ENCODE data around the gene ZNF407.

ZNF407 gene

GRCh38 chr18:74739926-74740325 lies 142.3 kb downstream of the ZNF407 start:
- H3K27me3 ChIP-seq (ENCODE audit: control insufficient read depth, insufficient read depth, low read length) = no peaks in the 10 kb centered on the region
- no peaks in the 10 kb centered on the region for H3K36me3 ChIP-seq (ENCODE audit: control insufficient read depth, low read depth, low read length)
- H3K9me3 ChIP-seq (ENCODE audit: control insufficient read depth, low read depth, low read length) = no peaks in the 10 kb centered on the region

GRCh38 chr18:74742573-74743243 lies 145.0 kb downstream of the ZNF407 start:
- no peaks in the 10 kb centered on the region for H3K4me1 ChIP-seq (ENCODE audit: control insufficient read depth, low read depth, low read length)
- H3K4me3 ChIP-seq (ENCODE audit: low read length) = no peak overlapping the region
- no peaks in the 10 kb centered on the region for H3K27me3 ChIP-seq (ENCODE audit: control insufficient read depth, insufficient read depth, low read length)
- H3K36me3 ChIP-seq (ENCODE audit: control insufficient read depth, low read depth, low read length) = no peaks in the 10 kb centered on the region
- no peak overlapping the region for H3K9ac ChIP-seq (ENCODE audit: low read length)
- no peaks in the 10 kb centered on the region for H3K9me3 ChIP-seq (ENCODE audit: control insufficient read depth, low read depth, low read length)
- no peak overlapping the region for H3K27ac ChIP-seq (ENCODE audit: low read length)

More at GRCh38 chr18:74739926-74740325, 142.3 kb downstream of the ZNF407 start:
- Histone ChIP-seq H3K4me3 (ENCODE audit: low read length) (no peak overlapping the region), H3K9ac (ENCODE audit: low read length) (no peak overlapping the region), H3K4me1 (ENCODE audit: control insufficient read depth, low read depth, low read length) (no peaks in the 10 kb centered on the region), H3K27ac (ENCODE audit: low read length) (no peak overlapping the region)

- H3K9ac ChIP-seq (ENCODE audit: low read length) = no peak overlapping the region
- no peaks in the 10 kb centered on the region for H3K27me3 ChIP-seq (ENCODE audit: control insufficient read depth, insufficient read depth, low read length)
- no peak overlapping the region for H3K4me3 ChIP-seq (ENCODE audit: low read length)
- H3K36me3 ChIP-seq (ENCODE audit: control insufficient read depth, low read depth, low read length) = no peaks in the 10 kb centered on the region
- peaks cover 5% of the 10 kb centered on the region for H3K4me1 ChIP-seq (ENCODE audit: control insufficient read depth, low read depth, low read length)
- H3K27ac ChIP-seq (ENCODE audit: low read length) = no peak overlapping the region
- H3K9me3 ChIP-seq (ENCODE audit: control insufficient read depth, low read depth, low read length) = no peaks in the 10 kb centered on the region
Observed at GRCh38 chr18:74745633-74746403, 148.1 kb downstream of the ZNF407 start.

- Histone ChIP-seq H3K9ac (ENCODE audit: low read length) (no peak overlapping the region), H3K27me3 (ENCODE audit: control insufficient read depth, insufficient read depth, low read length) (no peaks in the 10 kb centered on the region), H3K36me3 (ENCODE audit: control insufficient read depth, low read depth, low read length) (no peaks in the 10 kb centered on the region), H3K9me3 (ENCODE audit: control insufficient read depth, low read depth, low read length) (no peaks in the 10 kb centered on the region), H3K4me1 (ENCODE audit: control insufficient read depth, low read depth, low read length) (peaks cover 5% of the 10 kb centered on the region), H3K27ac (ENCODE audit: low read length) (no peak overlapping the region), H3K4me3 (ENCODE audit: low read length) (no peak overlapping the region)
Observed at GRCh38 chr18:74748809-74749208, 151.1 kb downstream of the ZNF407 start.

GRCh38 chr18:74758995-74759394 lies 161.3 kb downstream of the ZNF407 start:
- no peaks in the 10 kb centered on the region for H3K9me3 ChIP-seq (ENCODE audit: control insufficient read depth, low read depth, low read length)
- no peaks in the 10 kb centered on the region for H3K4me1 ChIP-seq (ENCODE audit: control insufficient read depth, low read depth, low read length)
- H3K36me3 ChIP-seq (ENCODE audit: control insufficient read depth, low read depth, low read length) = no peaks in the 10 kb centered on the region
- no peak overlapping the region for H3K4me3 ChIP-seq (ENCODE audit: low read length)
- no peak overlapping the region for H3K27ac ChIP-seq (ENCODE audit: low read length)
- H3K9ac ChIP-seq (ENCODE audit: low read length) = no peak overlapping the region
- H3K27me3 ChIP-seq (ENCODE audit: control insufficient read depth, insufficient read depth, low read length) = no peaks in the 10 kb centered on the region

- Histone ChIP-seq H3K4me1 (ENCODE audit: control insufficient read depth, low read depth, low read length) (no peaks in the 10 kb centered on the region), H3K36me3 (ENCODE audit: control insufficient read depth, low read depth, low read length) (no peaks in the 10 kb centered on the region), H3K9me3 (ENCODE audit: control insufficient read depth, low read depth, low read length) (no peaks in the 10 kb centered on the region), H3K27me3 (ENCODE audit: control insufficient read depth, insufficient read depth, low read length) (no peaks in the 10 kb centered on the region), H3K4me3 (ENCODE audit: low read length) (no peak overlapping the region), H3K27ac (ENCODE audit: low read length) (no peak overlapping the region), H3K9ac (ENCODE audit: low read length) (no peak overlapping the region)
Observed at GRCh38 chr18:74760026-74760425, 162.4 kb downstream of the ZNF407 start.

GRCh38 chr18:74760436-74760835 lies 162.8 kb downstream of the ZNF407 start:
- H3K4me1 ChIP-seq (ENCODE audit: control insufficient read depth, low read depth, low read length) = no peaks in the 10 kb centered on the region
- H3K27ac ChIP-seq (ENCODE audit: low read length) = no peak overlapping the region
- no peaks in the 10 kb centered on the region for H3K27me3 ChIP-seq (ENCODE audit: control insufficient read depth, insufficient read depth, low read length)
- H3K4me3 ChIP-seq (ENCODE audit: low read length) = no peak overlapping the region
- no peaks in the 10 kb centered on the region for H3K36me3 ChIP-seq (ENCODE audit: control insufficient read depth, low read depth, low read length)
- no peak overlapping the region for H3K9ac ChIP-seq (ENCODE audit: low read length)
- H3K9me3 ChIP-seq (ENCODE audit: control insufficient read depth, low read depth, low read length) = no peaks in the 10 kb centered on the region

- no peaks in the 10 kb centered on the region for H3K4me1 ChIP-seq (ENCODE audit: control insufficient read depth, low read depth, low read length)
- H3K4me3 ChIP-seq (ENCODE audit: low read length) = no peak overlapping the region
Observed at GRCh38 chr18:74766251-74766650, 168.6 kb downstream of the ZNF407 start.

GRCh38 chr18:74768096-74768495 lies 170.4 kb downstream of the ZNF407 start:
- Histone ChIP-seq H3K9ac (ENCODE audit: low read length) (no peak overlapping the region), H3K27ac (ENCODE audit: low read length) (no peak overlapping the region), H3K27me3 (ENCODE audit: control insufficient read depth, insufficient read depth, low read length) (no peaks in the 10 kb centered on the region), H3K36me3 (ENCODE audit: control insufficient read depth, low read depth, low read length) (no peaks in the 10 kb centered on the region), H3K9me3 (ENCODE audit: control insufficient read depth, low read depth, low read length) (no peaks in the 10 kb centered on the region), H3K4me1 (ENCODE audit: control insufficient read depth, low read depth, low read length) (no peaks in the 10 kb centered on the region), H3K4me3 (ENCODE audit: low read length) (no peak overlapping the region)

More at GRCh38 chr18:74766251-74766650, 168.6 kb downstream of the ZNF407 start:
- Histone ChIP-seq H3K27ac (ENCODE audit: low read length) (no peak overlapping the region), H3K27me3 (ENCODE audit: control insufficient read depth, insufficient read depth, low read length) (no peaks in the 10 kb centered on the region), H3K36me3 (ENCODE audit: control insufficient read depth, low read depth, low read length) (no peaks in the 10 kb centered on the region), H3K9ac (ENCODE audit: low read length) (no peak overlapping the region), H3K9me3 (ENCODE audit: control insufficient read depth, low read depth, low read length) (no peaks in the 10 kb centered on the region)

- no peaks in the 10 kb centered on the region for H3K9me3 ChIP-seq (ENCODE audit: control insufficient read depth, low read depth, low read length)
- H3K27ac ChIP-seq (ENCODE audit: low read length) = no peak overlapping the region
- no peaks in the 10 kb centered on the region for H3K27me3 ChIP-seq (ENCODE audit: control insufficient read depth, insufficient read depth, low read length)
- H3K36me3 ChIP-seq (ENCODE audit: control insufficient read depth, low read depth, low read length) = no peaks in the 10 kb centered on the region
- H3K4me1 ChIP-seq (ENCODE audit: control insufficient read depth, low read depth, low read length) = no peaks in the 10 kb centered on the region
- no peak overlapping the region for H3K4me3 ChIP-seq (ENCODE audit: low read length)
- H3K9ac ChIP-seq (ENCODE audit: low read length) = no peak overlapping the region
Observed at GRCh38 chr18:74773171-74773624, 175.5 kb downstream of the ZNF407 start.

- Histone ChIP-seq H3K9me3 (ENCODE audit: control insufficient read depth, low read depth, low read length) (no peaks in the 10 kb centered on the region), H3K27me3 (ENCODE audit: control insufficient read depth, insufficient read depth, low read length) (no peaks in the 10 kb centered on the region), H3K27ac (ENCODE audit: low read length) (no peak overlapping the region), H3K4me3 (ENCODE audit: low read length) (no peak overlapping the region), H3K4me1 (ENCODE audit: control insufficient read depth, low read depth, low read length) (no peaks in the 10 kb centered on the region), H3K9ac (ENCODE audit: low read length) (no peak overlapping the region), H3K36me3 (ENCODE audit: control insufficient read depth, low read depth, low read length) (no peaks in the 10 kb centered on the region)
Observed at GRCh38 chr18:74774486-74774885, 176.8 kb downstream of the ZNF407 start.

- Histone ChIP-seq H3K27me3 (ENCODE audit: control insufficient read depth, insufficient read depth, low read length) (no peaks in the 10 kb centered on the region), H3K9me3 (ENCODE audit: control insufficient read depth, low read depth, low read length) (no peaks in the 10 kb centered on the region), H3K9ac (ENCODE audit: low read length) (no peak overlapping the region), H3K4me1 (ENCODE audit: control insufficient read depth, low read depth, low read length) (no peaks in the 10 kb centered on the region), H3K4me3 (ENCODE audit: low read length) (no peak overlapping the region), H3K36me3 (ENCODE audit: control insufficient read depth, low read depth, low read length) (no peaks in the 10 kb centered on the region), H3K27ac (ENCODE audit: low read length) (no peak overlapping the region)
Observed at GRCh38 chr18:74775239-74775638, 177.6 kb downstream of the ZNF407 start.

All from iPS-18a (cell line).